HG02938 (cell line): ENCODE measurements around the gene SHISA9.

ENCODE experiments used
- ATAC-seq: cut with Tn5 transposase; IDR thresholded peaks from one replicate; pipeline ENCODE4 v1.9.1; 2021; ENCODE audit warnings: mild to moderate bottlenecking, moderate library complexity; ENCODE audit not compliant: unreplicated experiment

Gene SHISA9

GRCh38 chr16:12942861-12943260 lies 41.5 kb downstream of the SHISA9 start:
- no peak for ATAC-seq

- no peak for ATAC-seq
Observed at GRCh38 chr16:12944300-12944699, 42.9 kb downstream of the SHISA9 start.

GRCh38 chr16:12951392-12951791 lies 50.0 kb downstream of the SHISA9 start:
- ATAC-seq: no peak

GRCh38 chr16:12951976-12952375 lies 50.6 kb downstream of the SHISA9 start:
- no peak for ATAC-seq

- no peak for ATAC-seq
Observed at GRCh38 chr16:12958366-12958765, 57.0 kb downstream of the SHISA9 start.

- no peak for ATAC-seq
Observed at GRCh38 chr16:12959072-12959471, 57.7 kb downstream of the SHISA9 start.

- no peak for ATAC-seq
Observed at GRCh38 chr16:12961626-12962025, 60.2 kb downstream of the SHISA9 start.

GRCh38 chr16:12964461-12964860 lies 63.1 kb downstream of the SHISA9 start:
- no peak for ATAC-seq

GRCh38 chr16:12965274-12965804 lies 63.9 kb downstream of the SHISA9 start:
- ATAC-seq: no peak

GRCh38 chr16:12971241-12971640 lies 69.8 kb downstream of the SHISA9 start:
- ATAC-seq: no peak

- no peak for ATAC-seq
Observed at GRCh38 chr16:12972246-12972645, 70.8 kb downstream of the SHISA9 start.

GRCh38 chr16:12975766-12976165 lies 74.4 kb downstream of the SHISA9 start:
- no peak for ATAC-seq

- ATAC-seq: no peak
Observed at GRCh38 chr16:12976496-12976895, 75.1 kb downstream of the SHISA9 start.

GRCh38 chr16:12976936-12977335 lies 75.5 kb downstream of the SHISA9 start:
- ATAC-seq: no peak

GRCh38 chr16:12985516-12985915 lies 84.1 kb downstream of the SHISA9 start:
- no peak for ATAC-seq

GRCh38 chr16:12988071-12988470 lies 86.7 kb downstream of the SHISA9 start:
- no peak for ATAC-seq

GRCh38 chr16:12992066-12992465 lies 90.7 kb downstream of the SHISA9 start:
- ATAC-seq: no peak

- no peak for ATAC-seq
Observed at GRCh38 chr16:12994402-12994801, 93.0 kb downstream of the SHISA9 start.

GRCh38 chr16:12995721-12996372 lies 94.4 kb downstream of the SHISA9 start:
- no peak for ATAC-seq

- no peak for ATAC-seq
Observed at GRCh38 chr16:12998361-12999085, 97.1 kb downstream of the SHISA9 start.

- no peak for ATAC-seq
Observed at GRCh38 chr16:12999368-12999767, 98.0 kb downstream of the SHISA9 start.

- no peak for ATAC-seq
Observed at GRCh38 chr16:13005721-13006247, 104.4 kb downstream of the SHISA9 start.
